KOPT-K1 (cell line): ENCODE data around the gene TNRC18.
"Not testable (repeated sequence)": the region's sequence is repeated elsewhere in the genome, so short reads cannot be mapped to it uniquely, and the experiment has no call there.

Experiments used
- H3K27ac ChIP-seq: fragments of 200-600 bp; sonication (generic); 2 replicates; pipeline ENCODE4 v1.5.1; 2016; ENCODE audit warnings: antibody characterized with exemption, mild to moderate bottlenecking, low read depth, low read length; ENCODE audit not compliant: poor library complexity, severe bottlenecking
- H3K36me3 ChIP-seq: fragments of 200-600 bp; sonication (generic); 2 replicates; pipeline ENCODE4 v1.5.1; 2017; ENCODE audit warnings: antibody characterized with exemption, mild to moderate bottlenecking, low read length, moderate library complexity; ENCODE audit not compliant: insufficient read depth
- H3K9me3 ChIP-seq: fragments of 200-600 bp; sonication (generic); 2 replicates; pipeline ENCODE4 v1.5.1; 2017; ENCODE audit warnings: antibody characterized with exemption, low read length, mild to moderate bottlenecking; ENCODE audit not compliant: insufficient read depth, poor library complexity, severe bottlenecking

The TNRC18 gene, protein sequence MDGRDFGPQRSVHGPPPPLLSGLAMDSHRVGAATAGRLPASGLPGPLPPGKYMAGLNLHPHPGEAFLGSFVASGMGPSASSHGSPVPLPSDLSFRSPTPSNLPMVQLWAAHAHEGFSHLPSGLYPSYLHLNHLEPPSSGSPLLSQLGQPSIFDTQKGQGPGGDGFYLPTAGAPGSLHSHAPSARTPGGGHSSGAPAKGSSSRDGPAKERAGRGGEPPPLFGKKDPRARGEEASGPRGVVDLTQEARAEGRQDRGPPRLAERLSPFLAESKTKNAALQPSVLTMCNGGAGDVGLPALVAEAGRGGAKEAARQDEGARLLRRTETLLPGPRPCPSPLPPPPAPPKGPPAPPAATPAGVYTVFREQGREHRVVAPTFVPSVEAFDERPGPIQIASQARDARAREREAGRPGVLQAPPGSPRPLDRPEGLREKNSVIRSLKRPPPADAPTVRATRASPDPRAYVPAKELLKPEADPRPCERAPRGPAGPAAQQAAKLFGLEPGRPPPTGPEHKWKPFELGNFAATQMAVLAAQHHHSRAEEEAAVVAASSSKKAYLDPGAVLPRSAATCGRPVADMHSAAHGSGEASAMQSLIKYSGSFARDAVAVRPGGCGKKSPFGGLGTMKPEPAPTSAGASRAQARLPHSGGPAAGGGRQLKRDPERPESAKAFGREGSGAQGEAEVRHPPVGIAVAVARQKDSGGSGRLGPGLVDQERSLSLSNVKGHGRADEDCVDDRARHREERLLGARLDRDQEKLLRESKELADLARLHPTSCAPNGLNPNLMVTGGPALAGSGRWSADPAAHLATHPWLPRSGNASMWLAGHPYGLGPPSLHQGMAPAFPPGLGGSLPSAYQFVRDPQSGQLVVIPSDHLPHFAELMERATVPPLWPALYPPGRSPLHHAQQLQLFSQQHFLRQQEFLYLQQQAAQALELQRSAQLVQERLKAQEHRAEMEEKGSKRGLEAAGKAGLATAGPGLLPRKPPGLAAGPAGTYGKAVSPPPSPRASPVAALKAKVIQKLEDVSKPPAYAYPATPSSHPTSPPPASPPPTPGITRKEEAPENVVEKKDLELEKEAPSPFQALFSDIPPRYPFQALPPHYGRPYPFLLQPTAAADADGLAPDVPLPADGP (N-terminal part only)

DNA sequence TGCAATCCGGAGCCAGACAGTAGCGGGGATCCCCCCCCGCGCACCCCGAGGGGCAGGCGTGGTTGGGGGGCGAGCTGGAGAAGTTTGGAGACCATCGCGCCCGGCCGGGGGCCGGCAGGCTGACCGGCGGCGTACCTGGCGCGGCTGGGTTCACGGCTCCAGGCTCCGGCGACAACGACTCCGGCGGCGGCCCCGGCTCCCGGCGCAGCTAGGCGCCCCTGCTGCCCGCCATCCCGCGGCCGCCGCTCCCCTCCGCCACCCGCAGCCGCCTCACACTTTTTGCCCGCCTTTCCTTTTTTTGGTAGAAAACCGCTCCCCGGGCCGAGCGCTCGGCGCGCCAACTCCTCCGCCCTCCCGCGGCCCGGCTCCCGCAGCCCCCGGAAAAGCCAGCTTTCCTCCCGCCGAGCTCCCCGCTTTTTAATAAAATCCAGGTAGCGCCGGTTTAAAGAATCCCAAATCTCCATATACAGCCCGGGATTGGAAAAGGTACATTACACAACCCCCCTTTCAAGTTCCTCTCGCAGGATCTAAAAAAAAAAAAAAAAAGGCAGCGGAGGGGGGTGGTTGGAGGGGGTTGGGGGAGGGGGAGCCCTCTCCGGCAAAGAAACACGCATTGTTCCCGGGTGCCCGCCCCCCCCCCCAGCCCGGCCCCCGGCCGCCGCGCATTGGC, at the start of gene TNRC18:
TSS of gene TNRC18 (minus strand) at position 529 of the 670 bp plus-strand sequence. CDS start 2,588 bp downstream, outside the sequence.
- H3K27ac ChIP-seq = peak within 1 kb of the TSS; percentile 30
- H3K36me3 ChIP-seq = no peaks in the 10 kb centered on the region
- no peaks in the 10 kb centered on the region for H3K9me3 ChIP-seq

DNA sequence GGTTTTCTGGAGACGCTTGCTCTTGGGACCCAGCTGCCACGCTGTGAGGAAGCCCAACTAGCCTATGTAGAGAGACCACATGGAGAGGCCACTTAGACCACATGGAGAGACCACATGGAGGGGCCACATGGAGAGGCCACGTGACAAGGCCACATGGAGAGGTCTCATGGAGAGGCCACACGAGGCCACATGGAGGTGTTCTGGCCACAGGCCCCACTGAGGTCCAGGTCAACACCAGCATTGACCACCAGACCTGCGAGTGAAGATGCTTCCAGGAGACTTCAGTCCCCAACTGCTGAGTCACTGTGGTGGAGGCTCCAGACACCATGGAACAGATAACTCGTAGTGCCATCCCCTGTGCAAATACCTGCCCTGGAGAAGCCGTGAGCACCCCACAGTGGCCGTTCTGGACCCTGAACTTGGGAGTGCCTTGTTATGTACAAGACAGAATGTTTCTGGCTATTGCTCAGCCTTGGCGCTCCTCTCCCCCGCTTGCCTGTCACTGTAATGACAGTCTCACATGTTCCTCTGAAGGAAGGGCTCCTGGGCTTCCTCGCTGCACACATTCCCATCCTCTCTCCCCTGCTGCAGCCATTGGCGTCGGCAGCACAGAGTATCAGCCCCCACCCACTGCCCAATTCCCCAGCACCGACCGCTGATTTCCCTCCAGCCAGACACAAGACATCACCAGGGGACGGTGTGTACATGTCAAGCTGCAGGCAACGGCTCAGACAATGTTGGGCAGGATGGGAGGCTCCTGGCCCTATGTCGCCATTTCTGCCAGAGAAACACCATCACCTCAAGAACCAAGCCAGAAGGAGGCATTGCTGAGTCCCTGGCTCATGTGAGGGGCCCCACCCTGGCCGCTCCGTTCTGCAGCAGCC, 49.0 kb upstream of the TNRC18 start:
- no peak overlapping the region for H3K27ac ChIP-seq

DNA sequence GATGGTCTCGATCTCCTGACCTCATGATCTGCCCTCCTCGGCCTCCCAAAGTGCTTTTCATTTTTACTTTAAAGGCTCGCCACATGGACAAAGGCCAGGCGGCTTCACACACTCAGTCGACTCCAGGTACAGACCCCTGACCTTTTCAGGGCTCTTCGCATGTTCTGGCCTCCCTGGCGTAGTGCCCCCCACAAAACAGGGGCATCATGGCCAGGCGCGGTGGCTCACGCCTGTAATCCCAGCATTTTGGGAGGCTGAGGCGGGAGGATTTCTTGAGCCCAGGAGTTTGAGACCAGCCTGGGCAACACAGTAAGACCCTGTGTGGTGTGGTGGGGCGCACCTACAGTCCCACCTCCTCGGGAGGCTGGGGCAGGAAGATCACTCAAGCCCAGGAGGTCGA, 48.0 kb upstream of the TNRC18 start:
- H3K36me3 ChIP-seq, H3K27ac ChIP-seq, H3K9me3 ChIP-seq: not testable (repeated sequence)

More for the DNA sequence above, 49.0 kb upstream of the TNRC18 start:
- no peaks in the 10 kb centered on the region; the same call in 1 of the 2 replicates for H3K36me3 ChIP-seq
- no peaks in the 10 kb centered on the region for H3K9me3 ChIP-seq

DNA sequence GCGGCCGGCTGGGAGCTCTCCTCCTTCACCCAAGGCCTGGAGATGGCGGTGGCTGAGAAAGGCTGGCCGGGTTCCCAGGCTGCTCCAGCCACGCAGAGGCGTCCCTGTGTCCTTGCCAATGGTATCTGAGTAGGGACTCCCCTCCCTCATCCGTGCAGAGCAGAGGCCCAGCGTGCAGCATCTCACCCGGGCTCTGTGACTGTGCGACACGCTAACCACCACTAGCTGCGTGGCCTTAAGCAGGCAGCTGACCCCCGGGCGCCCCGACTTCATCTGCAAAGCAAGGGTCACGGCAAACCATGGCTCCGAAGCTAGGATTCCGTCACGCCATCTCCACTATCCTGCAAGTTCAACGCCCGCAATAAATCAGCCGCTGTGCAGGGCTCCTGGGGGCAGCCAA, 47.2 kb upstream of the TNRC18 start:
- H3K9me3 ChIP-seq = no peaks in the 10 kb centered on the region
- no peak overlapping the region for H3K27ac ChIP-seq

DNA sequence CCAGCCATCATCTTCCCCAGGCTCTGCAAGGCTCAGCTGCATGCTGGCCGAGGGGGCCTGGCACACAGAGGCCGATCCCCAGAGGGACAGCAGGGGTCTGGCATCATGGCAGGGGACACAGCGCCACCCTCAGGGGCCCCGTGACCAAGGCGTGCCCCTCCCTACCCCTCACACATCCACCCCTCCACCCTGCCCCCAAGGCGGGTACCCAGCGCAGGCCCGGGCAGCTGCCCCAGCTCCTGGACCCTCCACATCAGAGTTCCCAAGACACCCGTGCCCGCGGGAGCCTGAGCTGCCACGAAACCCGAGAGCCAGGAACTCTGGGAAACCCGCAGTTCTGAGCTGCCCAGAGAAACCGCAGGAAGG, 46.5 kb upstream of the TNRC18 start:
- H3K36me3 ChIP-seq = no peaks in the 10 kb centered on the region
- no peaks in the 10 kb centered on the region for H3K9me3 ChIP-seq
- no peak overlapping the region for H3K27ac ChIP-seq

More for the DNA sequence above, 47.2 kb upstream of the TNRC18 start:
- H3K36me3 ChIP-seq = no peaks in the 10 kb centered on the region

DNA sequence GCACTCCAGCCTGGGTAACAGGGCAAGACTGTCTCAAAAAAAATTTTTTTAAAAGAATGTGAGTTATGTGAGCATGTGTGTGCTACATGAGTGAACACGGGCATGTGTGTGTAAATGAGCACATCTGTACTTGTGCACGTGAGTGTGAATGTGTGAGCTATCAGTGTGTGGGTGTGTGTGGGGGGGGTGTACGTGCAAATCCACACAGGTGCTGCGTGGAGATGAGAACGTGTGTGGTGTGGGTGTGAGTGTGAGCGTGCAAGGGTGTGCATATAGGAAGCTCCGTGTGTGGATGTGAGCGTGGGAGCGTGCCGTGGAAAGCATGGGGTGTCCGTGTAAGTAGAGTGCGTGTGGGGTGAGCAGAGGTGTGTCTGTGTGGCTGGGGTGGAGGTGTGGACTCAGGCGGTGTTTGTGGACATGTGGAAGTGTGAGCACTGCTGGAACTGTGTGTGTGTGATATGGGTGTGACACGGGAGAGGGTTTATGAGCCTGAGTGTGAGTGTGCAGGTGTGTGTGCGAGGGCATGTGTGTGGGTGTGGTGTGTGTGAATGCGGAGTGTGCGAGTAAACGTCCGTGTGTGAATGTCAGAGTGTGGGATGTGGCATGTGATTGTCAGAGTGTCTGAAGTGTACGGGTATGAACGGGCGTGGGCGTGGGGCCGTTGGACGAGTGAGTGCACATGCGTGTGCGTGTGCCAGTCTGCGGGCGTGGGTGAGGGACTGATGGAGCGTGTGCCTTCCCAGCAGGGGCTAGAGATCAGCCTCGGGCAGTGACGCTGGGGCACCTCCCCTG, 45.9 kb upstream of the TNRC18 start:
- H3K27ac ChIP-seq = no peak overlapping the region
- H3K9me3 ChIP-seq = no peaks in the 10 kb centered on the region
- no peaks in the 10 kb centered on the region for H3K36me3 ChIP-seq

DNA sequence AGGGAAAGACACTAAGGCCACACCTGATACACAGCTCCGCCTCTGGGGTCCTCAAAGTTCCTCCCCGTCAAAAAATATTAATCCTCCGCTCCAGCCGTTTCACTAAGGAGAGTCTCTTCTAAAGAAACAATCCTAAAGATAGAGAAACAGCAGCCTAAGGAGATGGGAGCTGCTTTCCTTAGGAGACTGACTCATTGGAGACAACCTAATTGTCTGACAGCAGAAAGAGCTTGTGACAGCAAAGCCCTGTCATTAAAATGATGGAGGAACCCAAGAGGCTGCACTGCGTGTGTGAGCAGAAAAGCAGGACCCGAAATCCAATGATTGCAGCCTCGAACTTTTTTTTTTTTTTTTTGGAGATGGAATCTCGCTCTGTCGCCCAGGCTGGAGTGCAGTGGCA, 44.0 kb upstream of the TNRC18 start:
- no peaks in the 10 kb centered on the region for H3K9me3 ChIP-seq
- no peak overlapping the region for H3K27ac ChIP-seq
- H3K36me3 ChIP-seq = no peaks in the 10 kb centered on the region

DNA sequence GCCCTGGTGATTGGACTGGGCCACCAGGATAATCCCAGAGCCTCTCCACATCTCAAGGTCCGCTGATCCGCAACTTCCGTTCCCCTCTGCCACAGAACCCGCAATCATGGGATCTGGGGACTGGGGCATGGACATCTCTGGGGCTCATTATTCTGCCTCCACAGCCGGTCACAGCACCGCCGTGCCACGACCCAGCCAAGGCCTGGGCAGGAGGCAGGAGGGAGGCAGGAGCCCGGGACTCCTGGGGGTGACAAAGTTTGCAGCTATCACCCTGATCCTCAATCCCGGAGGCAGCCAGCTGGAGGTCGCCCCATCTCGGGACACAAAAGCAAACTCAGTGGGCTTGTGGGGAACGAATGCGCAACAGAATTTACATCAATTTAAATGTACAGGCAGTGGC, 42.9 kb upstream of the TNRC18 start:
- Histone ChIP-seq H3K27ac (no peak overlapping the region), H3K36me3 (no peaks in the 10 kb centered on the region), H3K9me3 (no peaks in the 10 kb centered on the region)

DNA sequence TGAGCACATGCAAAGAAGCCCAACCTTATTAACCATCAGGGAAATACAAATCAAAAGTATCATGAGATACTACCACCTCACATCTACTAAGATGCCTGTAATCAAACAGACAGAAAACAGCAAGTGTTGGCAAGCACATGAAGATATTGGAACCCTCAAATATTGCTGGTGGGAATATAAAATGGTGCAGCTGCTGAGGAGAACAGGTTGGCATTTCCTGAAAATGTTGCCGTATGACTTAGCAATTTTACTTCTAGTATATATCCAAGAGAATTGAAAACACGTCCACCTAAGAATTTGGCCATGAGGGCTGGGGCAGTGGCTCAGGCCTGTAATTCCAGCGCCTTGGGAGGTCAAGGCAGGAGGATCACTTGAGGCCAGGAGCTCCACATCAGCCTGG, 39.4 kb upstream of the TNRC18 start:
- H3K36me3 ChIP-seq = no peaks in the 10 kb centered on the region
- no peak overlapping the region for H3K27ac ChIP-seq
- H3K9me3 ChIP-seq = no peaks in the 10 kb centered on the region

DNA sequence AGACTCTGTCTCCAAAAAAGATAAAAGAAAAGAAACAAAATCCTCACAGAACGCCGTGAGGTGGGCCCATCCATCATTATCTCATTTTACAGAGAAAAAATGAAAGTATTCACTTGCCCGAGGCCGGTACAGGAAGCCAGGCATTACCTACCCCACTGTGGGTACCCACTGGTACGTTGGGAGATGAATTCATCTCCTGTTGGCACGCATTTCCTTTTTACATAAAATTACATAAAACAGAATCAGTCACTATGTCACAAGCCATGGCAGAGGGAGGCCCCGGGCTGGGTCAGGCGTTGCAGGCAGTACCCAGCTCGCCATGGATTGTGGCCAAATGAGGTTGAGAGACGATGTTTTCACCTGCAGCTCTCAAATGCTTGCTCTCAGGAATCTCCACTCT, 38.6 kb upstream of the TNRC18 start:
- Histone ChIP-seq H3K9me3 (no peaks in the 10 kb centered on the region), H3K27ac (no peak overlapping the region), H3K36me3 (no peaks in the 10 kb centered on the region)

DNA sequence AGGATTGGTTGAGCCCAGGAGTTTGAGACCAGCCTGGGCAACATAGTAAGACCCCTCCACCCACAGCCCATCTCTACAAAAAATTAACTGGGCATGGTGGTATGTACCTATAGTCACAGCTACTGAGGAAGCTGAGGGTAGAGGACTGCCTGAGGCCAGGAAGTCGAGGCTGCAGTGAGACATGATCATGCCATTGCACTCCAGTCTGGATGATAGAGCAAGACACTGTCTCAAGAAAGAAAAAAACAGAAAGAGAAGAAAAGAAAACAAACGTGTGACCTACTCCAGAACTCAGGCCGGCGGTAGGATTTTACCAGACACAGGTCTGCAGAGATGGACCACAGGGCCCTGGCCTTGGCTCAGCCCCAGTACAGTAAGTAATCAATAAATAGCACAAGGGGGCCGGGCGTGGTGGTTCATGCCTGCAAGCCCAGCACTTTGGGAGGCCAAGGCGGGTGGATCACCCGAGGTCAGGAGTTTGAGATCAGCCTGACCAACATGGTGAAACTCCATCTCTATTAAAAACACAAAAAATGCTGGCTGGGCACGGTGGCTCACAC, 35.4 kb upstream of the TNRC18 start:
- Histone ChIP-seq H3K27ac (no peak overlapping the region), H3K36me3 (no peaks in the 10 kb centered on the region), H3K9me3 (no peaks in the 10 kb centered on the region)

DNA sequence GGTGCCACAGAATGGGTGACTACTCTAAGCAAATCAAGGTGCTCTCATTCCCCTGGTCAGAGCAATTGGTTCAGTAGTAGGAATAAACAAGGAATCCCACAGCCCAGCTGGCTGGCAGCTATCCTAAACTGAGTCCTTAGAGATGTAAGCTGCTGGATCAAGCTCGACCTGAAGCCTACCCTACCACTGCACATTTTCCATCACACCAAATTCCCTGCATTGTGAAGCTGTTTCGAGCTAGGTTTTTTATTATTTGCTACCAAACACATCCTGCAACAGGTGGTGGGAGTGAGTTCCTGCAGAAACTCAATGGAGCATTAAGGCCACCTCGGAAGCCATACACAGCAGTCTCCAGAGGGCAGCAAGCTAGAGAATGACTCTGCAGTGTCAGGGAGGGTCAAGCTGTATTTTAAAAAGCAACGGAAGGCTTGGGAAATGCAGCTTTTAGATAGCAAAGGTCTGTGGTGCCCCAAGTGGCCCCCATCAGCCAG, 33.7 kb upstream of the TNRC18 start:
- H3K36me3 ChIP-seq = no peaks in the 10 kb centered on the region
- no peak overlapping the region for H3K27ac ChIP-seq

DNA sequence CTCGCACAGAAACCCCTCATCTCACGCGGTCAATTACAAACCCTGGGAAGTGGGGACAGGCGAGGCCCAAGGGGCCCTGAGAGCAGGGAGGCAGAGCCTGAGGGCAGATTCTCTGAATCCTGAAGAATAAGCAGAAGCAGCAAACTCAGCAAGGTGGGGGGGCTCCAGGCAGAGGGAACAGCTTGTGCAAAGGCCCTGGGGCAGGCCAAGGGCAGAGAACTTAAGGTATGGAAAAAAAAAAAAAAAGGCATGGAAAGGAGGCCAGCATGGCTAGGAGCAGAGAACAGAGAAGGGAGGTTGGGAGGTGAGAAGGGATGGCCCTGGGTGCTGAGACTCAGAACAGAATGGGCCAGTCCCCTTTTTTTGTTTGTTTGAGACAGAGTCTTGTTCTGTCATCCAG, 32.8 kb upstream of the TNRC18 start:
- Histone ChIP-seq H3K36me3 (no peaks in the 10 kb centered on the region), H3K9me3 (no peaks in the 10 kb centered on the region), H3K27ac (no peak overlapping the region)

More for the DNA sequence above, 33.7 kb upstream of the TNRC18 start:
- no peaks in the 10 kb centered on the region for H3K9me3 ChIP-seq
